OCI-LY7 (cell line): ENCODE results near the gene CHEK2.

Experiments
- EZH2phosphoT487 ChIP-seq: fragments of 200-600 bp; sonication (generic); IDR thresholded peaks from 2 replicates; pipeline ENCODE4 v1.6.1; 2018; ENCODE audit warnings: low read depth, borderline replicate concordance, mild to moderate bottlenecking, mixed run types, antibody characterized with exemption, low read length, moderate library complexity, mixed read lengths
- TF ChIP-seq, protein P1 (sequence below): fragments of 200-600 bp; sonication (generic); conservative IDR thresholded peaks from 2 replicates; pipeline ENCODE4 v1.5.1; 2014; ENCODE audit warnings: mild to moderate bottlenecking, antibody characterized with exemption, low read length, moderate library complexity, mixed read lengths

DNA sequence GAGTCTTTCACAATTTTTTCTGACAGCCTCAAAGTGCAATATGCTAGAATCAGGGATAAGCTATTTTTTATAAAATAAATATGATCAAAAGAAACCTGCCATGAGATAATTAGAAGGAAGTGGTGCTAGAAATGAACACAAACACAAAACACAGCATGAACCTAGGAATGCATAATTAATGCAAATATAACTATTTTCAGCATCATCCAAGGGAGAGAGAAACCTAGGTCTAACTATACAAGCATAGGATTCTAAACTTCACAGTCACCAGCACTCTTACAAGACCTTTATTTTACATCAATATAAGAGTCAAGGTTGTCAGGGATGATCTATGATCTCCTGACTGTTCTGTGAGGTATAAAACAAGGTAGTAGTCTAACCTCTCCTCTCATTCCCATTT lies 91.2 kb downstream of the CHEK2 start:
- TF ChIP-seq, protein P1, sequence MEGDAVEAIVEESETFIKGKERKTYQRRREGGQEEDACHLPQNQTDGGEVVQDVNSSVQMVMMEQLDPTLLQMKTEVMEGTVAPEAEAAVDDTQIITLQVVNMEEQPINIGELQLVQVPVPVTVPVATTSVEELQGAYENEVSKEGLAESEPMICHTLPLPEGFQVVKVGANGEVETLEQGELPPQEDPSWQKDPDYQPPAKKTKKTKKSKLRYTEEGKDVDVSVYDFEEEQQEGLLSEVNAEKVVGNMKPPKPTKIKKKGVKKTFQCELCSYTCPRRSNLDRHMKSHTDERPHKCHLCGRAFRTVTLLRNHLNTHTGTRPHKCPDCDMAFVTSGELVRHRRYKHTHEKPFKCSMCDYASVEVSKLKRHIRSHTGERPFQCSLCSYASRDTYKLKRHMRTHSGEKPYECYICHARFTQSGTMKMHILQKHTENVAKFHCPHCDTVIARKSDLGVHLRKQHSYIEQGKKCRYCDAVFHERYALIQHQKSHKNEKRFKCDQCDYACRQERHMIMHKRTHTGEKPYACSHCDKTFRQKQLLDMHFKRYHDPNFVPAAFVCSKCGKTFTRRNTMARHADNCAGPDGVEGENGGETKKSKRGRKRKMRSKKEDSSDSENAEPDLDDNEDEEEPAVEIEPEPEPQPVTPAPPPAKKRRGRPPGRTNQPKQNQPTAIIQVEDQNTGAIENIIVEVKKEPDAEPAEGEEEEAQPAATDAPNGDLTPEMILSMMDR, result no peak
- no peak for TF ChIP-seq EZH2phosphoT487
